ENCODE data around the gene SSBP4. TPM values are rescaled to one million over a fixed set of nuclear protein-coding genes. Genes with fewer than 3 reads are reported as not detected.

The SSBP4 gene
- total and polyA plus RNA-seq, 4 donors: 4.0 to 19.0 (median 11.5) TPM

DNA sequence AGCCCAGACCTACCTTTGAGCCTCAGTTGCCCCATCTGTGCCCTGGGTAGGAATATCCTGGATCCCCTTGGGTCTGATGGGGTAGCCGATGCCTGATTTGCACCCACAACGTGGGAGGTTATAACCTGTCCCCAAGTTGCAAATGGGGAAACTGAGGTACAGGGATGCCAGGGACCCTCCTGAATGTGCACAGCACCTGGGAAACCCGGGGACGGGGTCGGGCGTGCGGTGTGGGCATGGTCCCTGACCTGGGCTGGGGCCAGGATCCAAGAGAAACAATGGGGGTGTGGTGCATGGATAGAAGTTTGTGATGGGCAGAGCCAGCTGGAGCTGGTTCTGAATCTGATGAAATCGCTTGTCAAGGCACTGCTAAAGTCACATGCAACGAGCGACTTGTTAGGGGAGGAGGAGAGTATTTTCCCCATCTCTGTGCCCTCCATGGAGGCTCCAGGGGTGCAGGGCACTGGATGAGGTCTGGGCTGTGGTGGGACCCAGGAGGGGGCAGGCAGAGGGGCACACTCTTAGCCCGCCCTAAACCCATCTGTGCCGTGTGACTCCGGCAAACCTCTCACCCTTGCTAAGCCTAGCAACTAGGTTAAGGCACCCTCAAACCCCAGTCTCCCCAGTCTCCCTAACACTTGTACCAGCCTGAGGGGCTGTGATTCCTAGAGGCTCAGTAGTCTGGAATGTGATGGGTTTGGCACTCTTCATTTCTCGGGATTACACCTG is 32.5 kb upstream of the SSBP4 start:
- TF ChIP-seq YY1 (IDR thresholded peaks at IDR 0.05) (peak; percentile 45), HNF4A (conservative IDR thresholded peaks at IDR 0.05) (peak in 1 of 2 donors; percentile 50), RAD21 (IDR thresholded peaks at IDR 0.05) (no peak), RXRA (IDR thresholded peaks at IDR 0.05) (peak in 1 of 2 donors; percentile 67)
- Histone ChIP-seq H3K9ac (ENCODE audit: low read depth in 1 of 2, low read length in 2 of 2) (peak overlapping the region in 1 of 2 donors; percentile 59), H3K36me3 (ENCODE audit: control insufficient read depth in 4 of 4, insufficient read depth in 3 of 4, low read depth in 1 of 4, low read length in 3 of 4) (peaks cover 0 to 5% (median 0%) of the 10 kb centered on the region in 4 donors), H3K4me3 (ENCODE audit: low read depth in 1 of 3, low read length in 3 of 3) (peak overlapping the region in 2 of 3 donors; percentile 37 to 43), H3K9me3 (ENCODE audit: control insufficient read depth in 4 of 4, low read length in 3 of 4) (no peaks in the 10 kb centered on the region), H3K27me3 (ENCODE audit: control insufficient read depth in 4 of 4, insufficient read depth in 4 of 4, low read length in 3 of 4) (no peaks in the 10 kb centered on the region), H3K27ac (ENCODE audit: low read depth in 1 of 2, low read length in 2 of 2) (peak overlapping the region; percentile 90), H3K4me1 (ENCODE audit: control insufficient read depth in 4 of 4, insufficient read depth in 4 of 4, low read length in 3 of 4) (peaks cover 8 to 34% (median 19%) of the 10 kb centered on the region in 4 donors)
- WGBS: 48% methylated on average over 14 of the region's 14 CpGs
- DNase-seq (ENCODE audit: low spot score): no peak

DNA sequence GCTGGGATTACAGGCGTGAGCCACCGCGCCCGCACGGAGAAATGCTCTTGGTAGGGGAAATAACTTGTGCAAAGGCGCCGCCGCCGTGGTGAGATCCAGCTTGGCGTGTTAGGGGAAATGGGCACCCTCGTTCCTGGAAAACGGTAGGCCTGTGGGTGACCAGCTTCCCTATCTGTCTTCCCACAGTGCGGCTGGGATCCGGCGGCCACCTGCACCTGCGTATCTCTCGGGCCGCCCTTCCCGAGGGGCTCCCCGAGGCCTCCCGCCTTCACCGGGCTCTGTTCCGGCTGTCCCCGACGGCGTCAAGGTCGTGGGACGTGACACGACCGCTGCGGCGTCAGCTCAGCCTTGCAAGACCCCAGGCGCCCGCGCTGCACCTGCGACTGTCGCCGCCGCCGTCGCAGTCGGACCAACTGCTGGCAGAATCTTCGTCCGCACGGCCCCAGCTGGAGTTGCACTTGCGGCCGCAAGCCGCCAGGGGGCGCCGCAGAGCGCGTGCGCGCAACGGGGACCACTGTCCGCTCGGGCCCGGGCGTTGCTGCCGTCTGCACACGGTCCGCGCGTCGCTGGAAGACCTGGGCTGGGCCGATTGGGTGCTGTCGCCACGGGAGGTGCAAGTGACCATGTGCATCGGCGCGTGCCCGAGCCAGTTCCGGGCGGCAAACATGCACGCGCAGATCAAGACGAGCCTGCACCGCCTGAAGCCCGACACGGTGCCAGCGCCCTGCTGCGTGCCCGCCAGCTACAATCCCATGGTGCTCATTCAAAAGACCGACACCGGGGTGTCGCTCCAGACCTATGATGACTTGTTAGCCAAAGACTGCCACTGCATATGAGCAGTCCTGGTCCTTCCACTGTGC is 30.9 kb upstream of the SSBP4 start:
- H3K9ac ChIP-seq (ENCODE audit: low read depth in 1 of 2, low read length in 2 of 2): no peak overlapping the region
- 37% methylated on average over 86 of the region's 86 CpGs for WGBS
- H3K27me3 ChIP-seq (ENCODE audit: control insufficient read depth in 4 of 4, insufficient read depth in 4 of 4, low read length in 3 of 4): no peaks in the 10 kb centered on the region
- H3K9me3 ChIP-seq (ENCODE audit: control insufficient read depth in 4 of 4, low read length in 3 of 4): no peaks in the 10 kb centered on the region
- H3K4me1 ChIP-seq (ENCODE audit: control insufficient read depth in 4 of 4, insufficient read depth in 4 of 4, low read length in 3 of 4): peaks cover 4 to 25% (median 14%) of the 10 kb centered on the region in 4 donors
- peak overlapping the region in 1 of 3 donors; percentile 6 for H3K4me3 ChIP-seq (ENCODE audit: low read depth in 1 of 3, low read length in 3 of 3)
- DNase-seq (ENCODE audit: low spot score): peak; percentile 93
- TF ChIP-seq, protein P1, sequence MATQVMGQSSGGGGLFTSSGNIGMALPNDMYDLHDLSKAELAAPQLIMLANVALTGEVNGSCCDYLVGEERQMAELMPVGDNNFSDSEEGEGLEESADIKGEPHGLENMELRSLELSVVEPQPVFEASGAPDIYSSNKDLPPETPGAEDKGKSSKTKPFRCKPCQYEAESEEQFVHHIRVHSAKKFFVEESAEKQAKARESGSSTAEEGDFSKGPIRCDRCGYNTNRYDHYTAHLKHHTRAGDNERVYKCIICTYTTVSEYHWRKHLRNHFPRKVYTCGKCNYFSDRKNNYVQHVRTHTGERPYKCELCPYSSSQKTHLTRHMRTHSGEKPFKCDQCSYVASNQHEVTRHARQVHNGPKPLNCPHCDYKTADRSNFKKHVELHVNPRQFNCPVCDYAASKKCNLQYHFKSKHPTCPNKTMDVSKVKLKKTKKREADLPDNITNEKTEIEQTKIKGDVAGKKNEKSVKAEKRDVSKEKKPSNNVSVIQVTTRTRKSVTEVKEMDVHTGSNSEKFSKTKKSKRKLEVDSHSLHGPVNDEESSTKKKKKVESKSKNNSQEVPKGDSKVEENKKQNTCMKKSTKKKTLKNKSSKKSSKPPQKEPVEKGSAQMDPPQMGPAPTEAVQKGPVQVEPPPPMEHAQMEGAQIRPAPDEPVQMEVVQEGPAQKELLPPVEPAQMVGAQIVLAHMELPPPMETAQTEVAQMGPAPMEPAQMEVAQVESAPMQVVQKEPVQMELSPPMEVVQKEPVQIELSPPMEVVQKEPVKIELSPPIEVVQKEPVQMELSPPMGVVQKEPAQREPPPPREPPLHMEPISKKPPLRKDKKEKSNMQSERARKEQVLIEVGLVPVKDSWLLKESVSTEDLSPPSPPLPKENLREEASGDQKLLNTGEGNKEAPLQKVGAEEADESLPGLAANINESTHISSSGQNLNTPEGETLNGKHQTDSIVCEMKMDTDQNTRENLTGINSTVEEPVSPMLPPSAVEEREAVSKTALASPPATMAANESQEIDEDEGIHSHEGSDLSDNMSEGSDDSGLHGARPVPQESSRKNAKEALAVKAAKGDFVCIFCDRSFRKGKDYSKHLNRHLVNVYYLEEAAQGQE (IDR thresholded peaks at IDR 0.05): no peak
- TF ChIP-seq RAD21 (IDR thresholded peaks at IDR 0.05) (peak; percentile 59 to 82), YY1 (IDR thresholded peaks at IDR 0.05) (no peak)
- TF ChIP-seq, protein P2, sequence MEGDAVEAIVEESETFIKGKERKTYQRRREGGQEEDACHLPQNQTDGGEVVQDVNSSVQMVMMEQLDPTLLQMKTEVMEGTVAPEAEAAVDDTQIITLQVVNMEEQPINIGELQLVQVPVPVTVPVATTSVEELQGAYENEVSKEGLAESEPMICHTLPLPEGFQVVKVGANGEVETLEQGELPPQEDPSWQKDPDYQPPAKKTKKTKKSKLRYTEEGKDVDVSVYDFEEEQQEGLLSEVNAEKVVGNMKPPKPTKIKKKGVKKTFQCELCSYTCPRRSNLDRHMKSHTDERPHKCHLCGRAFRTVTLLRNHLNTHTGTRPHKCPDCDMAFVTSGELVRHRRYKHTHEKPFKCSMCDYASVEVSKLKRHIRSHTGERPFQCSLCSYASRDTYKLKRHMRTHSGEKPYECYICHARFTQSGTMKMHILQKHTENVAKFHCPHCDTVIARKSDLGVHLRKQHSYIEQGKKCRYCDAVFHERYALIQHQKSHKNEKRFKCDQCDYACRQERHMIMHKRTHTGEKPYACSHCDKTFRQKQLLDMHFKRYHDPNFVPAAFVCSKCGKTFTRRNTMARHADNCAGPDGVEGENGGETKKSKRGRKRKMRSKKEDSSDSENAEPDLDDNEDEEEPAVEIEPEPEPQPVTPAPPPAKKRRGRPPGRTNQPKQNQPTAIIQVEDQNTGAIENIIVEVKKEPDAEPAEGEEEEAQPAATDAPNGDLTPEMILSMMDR (IDR thresholded peaks at IDR 0.05; ENCODE audit: low read depth, low read length, missing input control): peak; percentile 89
- H3K27ac ChIP-seq (ENCODE audit: low read depth in 1 of 2, low read length in 2 of 2): no peak overlapping the region
- H3K36me3 ChIP-seq (ENCODE audit: control insufficient read depth in 4 of 4, insufficient read depth in 3 of 4, low read depth in 1 of 4, low read length in 3 of 4): peaks cover 0 to 5% (median 0%) of the 10 kb centered on the region in 4 donors
